HepG2 (cell line): ENCODE results near the gene AXIN1. TPM values are rescaled to one million over a fixed set of nuclear protein-coding genes. Genes with fewer than 3 reads are reported as not detected.
A peak's percentile ranks its signal among the peaks of the same experiment; 100 is the strongest.

Experiments
- FOXA3 ChIP-seq: IDR thresholded peaks from 2 replicates; pipeline ENCODE4 v1.6.1; 2016; ENCODE audit warnings: missing genetic modification reagents, missing compliant biosample characterization
- MED8 ChIP-seq: sonication (generic); formaldehyde crosslinking; IDR thresholded peaks from 2 replicates; pipeline ENCODE4 v1.8.1; 2023; ENCODE audit warnings: mild to moderate bottlenecking, missing genetic modification reagents; ENCODE audit not compliant: insufficient replicate concordance
- RFXAP ChIP-seq: sonication (generic); formaldehyde crosslinking; IDR thresholded peaks from 2 replicates; pipeline ENCODE4 v1.4.0; 2020; ENCODE audit warnings: missing genetic modification reagents, borderline replicate concordance
- ZNF549 ChIP-seq: sonication (generic); formaldehyde crosslinking; IDR thresholded peaks from 2 replicates; pipeline ENCODE4 v1.5.0; 2020; ENCODE audit warnings: missing genetic modification reagents
- ZNF572 ChIP-seq: sonication (generic); formaldehyde crosslinking; IDR thresholded peaks from 2 replicates; pipeline ENCODE4 v1.5.1; 2020; ENCODE audit warnings: mild to moderate bottlenecking, missing genetic modification reagents
- ZNF773 ChIP-seq: sonication (generic); formaldehyde crosslinking; IDR thresholded peaks from 2 replicates; pipeline ENCODE4 v1.4.0; 2020; ENCODE audit warnings: missing genetic modification reagents, borderline replicate concordance
- ZNF781 ChIP-seq: sonication (generic); formaldehyde crosslinking; IDR thresholded peaks from 2 replicates; pipeline ENCODE4 v1.5.1; 2020; ENCODE audit warnings: borderline replicate concordance, mild to moderate bottlenecking, missing genetic modification reagents; ENCODE audit errors: not compliant biosample characterization
- polyA plus RNA-seq, 8 experiments: library from polyadenylated mRNA; depleted of rRNA in 3 of 8; stranded (reverse) in 7 of 8; unstranded in 1 of 8; fragments of >200 nt; fragmentation: Illumina TruSeq in 4 of 8; extraction: Trizol in 4 of 8; gene quantifications; 2 replicates each; pipeline versions ENCODE4 v1.2.1 to v1.2.3, GENCODE V29; 2011 to 2016; ENCODE audit warnings: low read depth in 4 of 8, missing spikeins in 1 of 8, mixed read lengths in 1 of 8; ENCODE audit not compliant: insufficient read depth in 1 of 8
- total RNA-seq, 5 experiments: library from RNA; depleted of rRNA; stranded (reverse); fragments of >200 nt; fragmentation: Illumina TruSeq; extraction: Trizol; gene quantifications; 2 replicates each; pipeline ENCODE4 v1.2.3, GENCODE V29; 2016; ENCODE audit warnings: low read depth in 1 of 5
- TF ChIP-seq, protein P1 (sequence below): sonication (generic); formaldehyde crosslinking; IDR thresholded peaks from 2 replicates; pipeline ENCODE4 v1.4.0; 2020; ENCODE audit warnings: missing genetic modification reagents, borderline replicate concordance
- TF ChIP-seq, protein P2 (sequence below): IDR thresholded peaks from 2 replicates; pipeline ENCODE4 v1.6.1; 2016; ENCODE audit warnings: missing genetic modification reagents, missing compliant biosample characterization
- TF ChIP-seq, protein P3 (sequence below): sonication (generic); formaldehyde crosslinking; IDR thresholded peaks from 2 replicates; pipeline ENCODE4 v1.4.0; 2020; ENCODE audit warnings: mild to moderate bottlenecking, missing genetic modification reagents
- TF ChIP-seq, protein P4 (sequence below), 2 experiments: sonication (generic) in 1 of 2; formaldehyde crosslinking in 1 of 2; IDR thresholded peaks; 2 replicates each; pipeline versions ENCODE4 v1.4.0 to v1.6.1; 2018 to 2020; ENCODE audit warnings: missing genetic modification reagents in 2 of 2, borderline replicate concordance in 1 of 2, low read depth in 1 of 2, mild to moderate bottlenecking in 1 of 2, missing biosample characterization in 1 of 2
- TF ChIP-seq, protein P5 (sequence below): IDR thresholded peaks from 2 replicates; pipeline ENCODE4 v1.6.1; 2012; ENCODE audit warnings: inconsistent platforms

Gene AXIN1
- total and polyA plus RNA-seq, 2 of the 13 experiments (the other 11 are each of a cell fraction or from before 2014, with no cell fraction given) = 24.0 to 26.0 TPM

DNA sequence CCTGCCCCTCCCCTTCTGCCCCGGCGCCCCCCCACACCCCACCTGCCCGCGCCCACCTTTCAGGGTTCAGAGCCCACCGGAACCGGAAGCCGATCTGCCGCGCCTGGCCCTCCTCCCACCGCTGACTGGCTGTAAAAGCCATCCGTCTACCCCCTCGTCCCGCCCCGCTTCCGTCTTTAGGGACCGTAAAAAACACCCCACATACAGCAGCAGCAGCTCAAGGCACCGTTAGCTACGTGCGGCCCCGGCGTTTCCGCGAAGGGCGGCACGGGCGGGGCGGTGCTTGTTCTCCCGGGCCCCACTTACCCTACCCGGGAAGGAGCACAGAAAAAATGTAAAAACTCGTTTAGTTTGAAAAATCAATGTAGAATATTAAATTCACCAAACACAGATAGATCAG, 17.9 kb upstream of the AXIN1 start, which contains the start of gene MRPL28 (continued):
- TF ChIP-seq, protein P1, sequence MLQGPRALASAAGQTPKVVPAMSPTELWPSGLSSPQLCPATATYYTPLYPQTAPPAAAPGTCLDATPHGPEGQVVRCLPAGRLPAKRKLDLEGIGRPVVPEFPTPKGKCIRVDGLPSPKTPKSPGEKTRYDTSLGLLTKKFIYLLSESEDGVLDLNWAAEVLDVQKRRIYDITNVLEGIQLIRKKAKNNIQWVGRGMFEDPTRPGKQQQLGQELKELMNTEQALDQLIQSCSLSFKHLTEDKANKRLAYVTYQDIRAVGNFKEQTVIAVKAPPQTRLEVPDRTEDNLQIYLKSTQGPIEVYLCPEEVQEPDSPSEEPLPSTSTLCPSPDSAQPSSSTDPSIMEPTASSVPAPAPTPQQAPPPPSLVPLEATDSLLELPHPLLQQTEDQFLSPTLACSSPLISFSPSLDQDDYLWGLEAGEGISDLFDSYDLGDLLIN = no peak
- TF ChIP-seq FOXA3 (CRISPR knock-in tag) (0 out of 2 replicates have a peak, but pooled peaks have one; percentile 15), ZNF781 (CRISPR knock-in tag) (no peak), ZNF572 (CRISPR knock-in tag) (no peak), MED8 (CRISPR knock-in tag) (no peak), ZNF773 (CRISPR knock-in tag) (no peak), ZNF549 (CRISPR knock-in tag) (no peak), RFXAP (CRISPR knock-in tag) (no peak)
- TF ChIP-seq, protein P2, sequence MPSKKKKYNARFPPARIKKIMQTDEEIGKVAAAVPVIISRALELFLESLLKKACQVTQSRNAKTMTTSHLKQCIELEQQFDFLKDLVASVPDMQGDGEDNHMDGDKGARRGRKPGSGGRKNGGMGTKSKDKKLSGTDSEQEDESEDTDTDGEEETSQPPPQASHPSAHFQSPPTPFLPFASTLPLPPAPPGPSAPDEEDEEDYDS (CRISPR knock-in tag) = no peak
- TF ChIP-seq, protein P3, sequence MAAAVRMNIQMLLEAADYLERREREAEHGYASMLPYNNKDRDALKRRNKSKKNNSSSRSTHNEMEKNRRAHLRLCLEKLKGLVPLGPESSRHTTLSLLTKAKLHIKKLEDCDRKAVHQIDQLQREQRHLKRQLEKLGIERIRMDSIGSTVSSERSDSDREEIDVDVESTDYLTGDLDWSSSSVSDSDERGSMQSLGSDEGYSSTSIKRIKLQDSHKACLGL (CRISPR knock-in tag) = no peak
- TF ChIP-seq, protein P4, sequence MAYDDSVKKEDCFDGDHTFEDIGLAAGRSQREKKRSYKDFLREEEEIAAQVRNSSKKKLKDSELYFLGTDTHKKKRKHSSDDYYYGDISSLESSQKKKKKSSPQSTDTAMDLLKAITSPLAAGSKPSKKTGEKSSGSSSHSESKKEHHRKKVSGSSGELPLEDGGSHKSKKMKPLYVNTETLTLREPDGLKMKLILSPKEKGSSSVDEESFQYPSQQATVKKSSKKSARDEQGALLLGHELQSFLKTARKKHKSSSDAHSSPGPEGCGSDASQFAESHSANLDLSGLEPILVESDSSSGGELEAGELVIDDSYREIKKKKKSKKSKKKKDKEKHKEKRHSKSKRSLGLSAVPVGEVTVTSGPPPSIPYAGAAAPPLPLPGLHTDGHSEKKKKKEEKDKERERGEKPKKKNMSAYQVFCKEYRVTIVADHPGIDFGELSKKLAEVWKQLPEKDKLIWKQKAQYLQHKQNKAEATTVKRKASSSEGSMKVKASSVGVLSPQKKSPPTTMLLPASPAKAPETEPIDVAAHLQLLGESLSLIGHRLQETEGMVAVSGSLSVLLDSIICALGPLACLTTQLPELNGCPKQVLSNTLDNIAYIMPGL (CRISPR knock-in tag; IDR thresholded peaks at IDR 0.05; ENCODE audit: borderline replicate concordance in 1 of 2, low read depth in 1 of 2) = peak in 1 of 2 experiments; percentile 47; a peak in 1 of 4 replicates
- TF ChIP-seq, protein P5, sequence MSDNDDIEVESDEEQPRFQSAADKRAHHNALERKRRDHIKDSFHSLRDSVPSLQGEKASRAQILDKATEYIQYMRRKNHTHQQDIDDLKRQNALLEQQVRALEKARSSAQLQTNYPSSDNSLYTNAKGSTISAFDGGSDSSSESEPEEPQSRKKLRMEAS = no peak; the same call in 1 of the 2 replicates
